ENCODE data around the gene DNAH9. TPM values are rescaled to one million over a fixed set of nuclear protein-coding genes. Genes with fewer than 3 reads are reported as not detected.

DNAH9 gene
- polyA plus RNA-seq, 1 donor from 2014 or later, result 2.0 TPM

GRCh38 chr17:11618861-11619566 lies 20.7 kb downstream of the DNAH9 start:
- H3K4me2 ChIP-seq (ENCODE audit: low read length), result no peak overlapping the region
- H3F3A ChIP-seq (ENCODE audit: insufficient read depth, low read length, poor library complexity, severe bottlenecking), result no peaks in the 10 kb centered on the region
- no peak overlapping the region for H3K27ac ChIP-seq (ENCODE audit: low read length)
- no peaks in the 10 kb centered on the region for H3K9me2 ChIP-seq (ENCODE audit: insufficient read depth, low read length)
- H2AFZ ChIP-seq (ENCODE audit: low read depth, low read length), result no peak overlapping the region
- no peak for TF ChIP-seq RAD21 (conservative IDR thresholded peaks at IDR 0.05)
- TF ChIP-seq POLR2AphosphoS5 (IDR thresholded peaks at IDR 0.05), result no peak
- no peak for TF ChIP-seq MXI1 (conservative IDR thresholded peaks at IDR 0.05; ENCODE audit: poor library complexity, severe bottlenecking)
- no peak for TF ChIP-seq CTCF (IDR thresholded peaks at IDR 0.05; ENCODE audit: poor library complexity, severe bottlenecking)
- no peak for TF ChIP-seq EZH2 (IDR thresholded peaks at IDR 0.05; ENCODE audit: borderline replicate concordance, insufficient read depth, low read length, poor library complexity, severe bottlenecking)
- TF ChIP-seq REST (IDR thresholded peaks at IDR 0.05; ENCODE audit: borderline replicate concordance), result no peak
- TF ChIP-seq EP300 (conservative IDR thresholded peaks at IDR 0.05; ENCODE audit: poor library complexity, severe bottlenecking), result no peak
- TF ChIP-seq TAF1 (IDR thresholded peaks at IDR 0.05; ENCODE audit: low read depth), result no peak
- no peak for TF ChIP-seq SMC3 (conservative IDR thresholded peaks at IDR 0.05; ENCODE audit: poor library complexity)
- no peak overlapping the region for H3K4me3 ChIP-seq (ENCODE audit: low read length)
- no peaks in the 10 kb centered on the region for H3K79me2 ChIP-seq (replicated peaks; ENCODE audit: insufficient read depth, low read length)
- H3K27me3 ChIP-seq (ENCODE audit: insufficient read depth, low read depth, low read length), result no peaks in the 10 kb centered on the region
- H3K36me3 ChIP-seq (ENCODE audit: insufficient read depth, low read length), result no peaks in the 10 kb centered on the region
- H4K20me1 ChIP-seq (ENCODE audit: insufficient read depth), result no peaks in the 10 kb centered on the region
- no peaks in the 10 kb centered on the region for H3K9me3 ChIP-seq (ENCODE audit: low read length)
- H3K9ac ChIP-seq (ENCODE audit: low read length), result no peak overlapping the region

- Histone ChIP-seq H3K27ac (ENCODE audit: low read length) (no peak overlapping the region), H3K9ac (ENCODE audit: low read length) (no peak overlapping the region), H3K79me2 (replicated peaks; ENCODE audit: insufficient read depth, low read length) (no peaks in the 10 kb centered on the region), H4K20me1 (ENCODE audit: insufficient read depth) (no peaks in the 10 kb centered on the region), H3K27me3 (ENCODE audit: insufficient read depth, low read depth, low read length) (no peaks in the 10 kb centered on the region), H3K4me2 (ENCODE audit: low read length) (no peak overlapping the region), H3K4me3 (ENCODE audit: low read length) (no peak overlapping the region), H3K9me2 (ENCODE audit: insufficient read depth, low read length) (no peaks in the 10 kb centered on the region), H2AFZ (ENCODE audit: low read depth, low read length) (no peak overlapping the region), H3K9me3 (ENCODE audit: low read length) (no peaks in the 10 kb centered on the region), H3F3A (ENCODE audit: insufficient read depth, low read length, poor library complexity, severe bottlenecking) (no peaks in the 10 kb centered on the region), H3K36me3 (ENCODE audit: insufficient read depth, low read length) (no peaks in the 10 kb centered on the region)
- TF ChIP-seq REST (IDR thresholded peaks at IDR 0.05; ENCODE audit: borderline replicate concordance) (no peak), CTCF (IDR thresholded peaks at IDR 0.05; ENCODE audit: poor library complexity, severe bottlenecking) (no peak), SMC3 (conservative IDR thresholded peaks at IDR 0.05; ENCODE audit: poor library complexity) (no peak), RAD21 (conservative IDR thresholded peaks at IDR 0.05) (no peak), EZH2 (IDR thresholded peaks at IDR 0.05; ENCODE audit: borderline replicate concordance, insufficient read depth, low read length, poor library complexity, severe bottlenecking) (no peak), EP300 (conservative IDR thresholded peaks at IDR 0.05; ENCODE audit: poor library complexity, severe bottlenecking) (no peak), POLR2AphosphoS5 (IDR thresholded peaks at IDR 0.05) (no peak), TAF1 (IDR thresholded peaks at IDR 0.05; ENCODE audit: low read depth) (no peak), MXI1 (conservative IDR thresholded peaks at IDR 0.05; ENCODE audit: poor library complexity, severe bottlenecking) (no peak)
These were observed 24.2 kb downstream of the DNAH9 start for GRCh38 chr17:11622492-11622891.

Measured in neural cell (in vitro differentiated cells).